ENCODE measurements around the gene RALGPS1. TPM values are rescaled to one million over a fixed set of nuclear protein-coding genes. Genes with fewer than 3 reads are reported as not detected.
"Not testable (repeated sequence)": the region's sequence is repeated elsewhere in the genome, so short reads cannot be mapped to it uniquely, and the experiment has no call there.

Gene RALGPS1
- total RNA-seq, 1 experiment from 2014 or later: 0.42 TPM

DNA sequence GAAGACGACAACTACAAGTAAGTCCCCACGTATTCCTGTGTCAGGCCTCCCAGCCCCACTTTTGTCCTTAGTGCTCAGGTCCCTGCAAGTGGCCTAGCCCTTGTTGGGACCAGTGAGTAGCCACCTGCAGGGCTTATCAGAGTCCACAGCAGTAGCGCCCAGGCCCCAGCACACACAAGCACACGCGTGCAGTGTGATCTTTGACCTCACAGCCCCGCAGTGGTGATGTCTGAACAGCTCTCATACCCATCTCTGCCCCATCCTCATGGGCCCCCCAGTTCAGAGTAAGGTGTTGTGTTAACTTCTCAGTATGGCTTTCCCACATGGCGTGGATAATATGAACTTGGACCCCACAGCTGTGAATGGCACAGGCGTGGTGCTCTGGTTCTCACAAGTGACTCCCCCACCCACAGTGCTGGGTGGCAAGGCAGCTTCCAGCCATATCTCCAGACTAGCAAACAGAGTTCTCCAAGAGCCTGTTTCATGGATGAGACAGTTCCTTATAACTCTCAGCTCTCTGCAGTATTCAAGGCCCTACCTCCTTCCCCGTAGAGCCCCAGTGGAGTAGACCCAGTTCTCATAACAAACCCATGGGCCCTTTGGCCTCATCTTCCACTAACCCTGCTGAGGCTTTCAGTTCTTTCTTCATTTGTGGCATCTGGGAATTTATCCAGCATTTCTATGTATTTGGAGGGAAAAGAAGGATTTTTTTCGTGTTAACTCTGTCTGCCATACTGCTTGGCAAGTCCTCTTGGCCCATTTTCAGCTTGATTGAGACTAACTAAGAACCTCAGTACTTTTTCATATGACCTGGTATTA lies 254.4 kb downstream of the RALGPS1 start:
- no peak for DNase-seq (ENCODE audit: low read depth)

DNA sequence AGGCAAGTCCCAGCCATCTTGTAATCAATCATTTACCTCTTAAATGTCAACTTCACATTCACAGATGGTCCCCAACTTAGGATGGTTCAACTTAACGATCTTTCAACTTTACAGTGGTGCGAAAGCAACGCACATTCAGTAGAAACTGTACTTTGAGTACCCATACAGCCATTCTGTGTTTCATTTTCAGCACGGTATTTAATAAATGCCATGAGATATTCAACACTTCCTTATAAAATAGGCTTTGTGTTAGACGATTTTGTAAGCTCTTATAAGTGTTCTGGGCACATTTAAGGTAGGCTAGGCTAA lies 254.9 kb downstream of the RALGPS1 start:
- DNase-seq (ENCODE audit: low read depth): no peak

DNA sequence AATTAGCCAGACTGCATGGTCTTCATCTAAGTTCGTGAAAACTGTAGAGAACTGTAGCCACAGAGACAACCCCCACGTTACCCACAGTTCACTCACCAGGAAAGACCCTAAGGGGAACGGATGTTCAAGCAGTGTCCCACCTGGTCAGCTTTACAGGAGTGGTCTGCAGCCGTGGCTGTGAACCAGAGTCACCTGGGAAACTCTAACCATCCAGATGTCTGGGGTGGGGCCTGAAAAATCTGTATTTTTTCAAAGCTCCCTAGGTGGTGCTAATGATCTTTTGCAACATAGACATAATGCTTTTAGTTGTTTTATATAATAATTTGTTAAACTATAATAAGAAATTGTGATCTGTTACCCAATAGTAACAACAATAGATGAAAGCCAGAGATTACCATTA lies 255.5 kb downstream of the RALGPS1 start:
- no peak for DNase-seq (ENCODE audit: low read depth)

DNA sequence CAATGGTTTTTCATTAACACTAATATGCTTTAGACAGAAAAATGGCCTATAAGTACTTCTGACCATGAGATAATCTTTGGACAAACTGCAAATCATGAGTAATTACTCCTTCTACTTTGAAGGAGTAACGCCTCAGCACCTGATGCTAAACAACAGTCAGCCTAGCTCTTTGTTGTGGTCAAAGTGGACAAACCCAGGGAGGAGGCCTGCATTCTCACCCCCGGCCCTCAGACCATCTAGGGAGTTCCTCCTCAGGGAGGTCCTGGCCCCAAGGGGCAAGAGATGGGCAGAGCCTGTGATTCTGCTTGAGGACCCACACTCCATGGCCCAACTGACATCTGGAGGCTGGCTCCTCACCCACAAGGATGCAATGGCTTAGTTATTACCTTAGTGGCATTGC lies 256.1 kb downstream of the RALGPS1 start:
- no peak for DNase-seq (ENCODE audit: low read depth)

DNA sequence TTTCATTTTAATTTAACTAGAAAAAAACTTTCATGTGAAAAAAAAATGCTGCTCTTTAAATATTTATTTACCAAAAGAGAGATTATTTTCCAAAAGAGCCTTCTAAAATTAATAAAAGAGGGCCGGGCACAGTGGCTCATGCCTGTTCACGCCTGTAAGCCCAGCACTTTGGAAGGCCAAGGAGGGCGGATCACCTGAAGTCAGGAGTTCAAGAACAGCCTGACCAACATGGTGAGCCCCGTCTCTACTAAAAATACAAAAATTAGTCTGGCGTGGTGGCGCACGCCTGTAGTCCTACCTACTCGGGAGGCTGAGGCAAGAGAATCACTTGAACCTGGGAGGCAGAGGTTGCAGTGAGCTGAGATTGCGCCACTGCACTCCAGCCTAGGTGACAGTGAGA lies 256.8 kb downstream of the RALGPS1 start:
- not testable (repeated sequence) for DNase-seq (ENCODE audit: low read depth)

DNA sequence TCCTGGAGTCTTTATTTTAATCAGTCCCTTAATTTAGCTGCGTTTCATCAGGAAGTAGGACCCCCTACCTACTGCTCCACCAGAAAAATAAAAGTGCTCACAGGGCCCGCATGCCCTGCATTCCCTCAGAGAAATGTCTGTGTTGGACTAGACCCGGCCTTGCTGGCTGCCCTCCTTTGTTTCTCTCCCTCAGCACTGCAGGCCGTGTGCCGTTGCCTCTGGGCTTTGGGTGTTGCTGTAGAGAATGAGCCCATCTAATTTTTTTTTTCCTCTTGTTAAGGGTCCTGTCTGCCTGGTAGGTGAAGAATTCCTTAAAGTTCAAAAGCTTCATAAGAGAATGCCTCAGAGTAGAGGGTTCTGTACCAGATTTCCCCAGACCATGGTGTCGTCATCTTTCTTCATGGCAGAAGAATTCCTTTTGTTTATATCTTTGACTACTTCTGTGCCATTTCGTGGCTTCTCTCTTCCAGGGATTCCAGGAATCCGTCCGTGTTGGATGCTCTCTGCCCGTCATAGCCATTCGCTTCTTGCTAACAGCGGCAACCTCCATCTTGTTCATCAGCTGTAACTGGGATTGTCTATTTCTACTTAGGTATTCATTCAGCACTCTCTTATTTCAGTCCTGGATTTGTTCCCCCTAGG lies 257.6 kb downstream of the RALGPS1 start:
- no peak for DNase-seq (ENCODE audit: low read depth)

DNA sequence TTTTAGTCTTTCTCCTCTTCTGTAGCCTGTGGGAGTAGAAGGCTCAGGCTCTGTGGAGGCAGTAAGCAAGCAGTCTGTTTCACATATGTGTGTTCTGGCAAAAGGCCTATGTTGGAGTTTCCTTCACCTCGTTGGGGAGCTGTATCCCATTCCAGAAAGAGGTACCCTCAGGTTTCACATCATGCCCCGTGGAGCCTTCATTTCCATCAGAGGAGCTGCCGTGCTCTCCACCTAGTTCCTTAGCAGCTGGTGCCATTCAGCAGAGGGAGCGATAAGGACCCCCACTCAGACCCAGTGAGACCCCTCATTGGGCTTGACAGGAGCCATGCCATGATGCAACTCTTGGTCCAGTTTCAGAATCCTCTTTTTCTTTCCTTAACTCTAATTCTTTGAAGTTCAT lies 258.5 kb downstream of the RALGPS1 start:
- DNase-seq (ENCODE audit: low read depth): no peak

DNA sequence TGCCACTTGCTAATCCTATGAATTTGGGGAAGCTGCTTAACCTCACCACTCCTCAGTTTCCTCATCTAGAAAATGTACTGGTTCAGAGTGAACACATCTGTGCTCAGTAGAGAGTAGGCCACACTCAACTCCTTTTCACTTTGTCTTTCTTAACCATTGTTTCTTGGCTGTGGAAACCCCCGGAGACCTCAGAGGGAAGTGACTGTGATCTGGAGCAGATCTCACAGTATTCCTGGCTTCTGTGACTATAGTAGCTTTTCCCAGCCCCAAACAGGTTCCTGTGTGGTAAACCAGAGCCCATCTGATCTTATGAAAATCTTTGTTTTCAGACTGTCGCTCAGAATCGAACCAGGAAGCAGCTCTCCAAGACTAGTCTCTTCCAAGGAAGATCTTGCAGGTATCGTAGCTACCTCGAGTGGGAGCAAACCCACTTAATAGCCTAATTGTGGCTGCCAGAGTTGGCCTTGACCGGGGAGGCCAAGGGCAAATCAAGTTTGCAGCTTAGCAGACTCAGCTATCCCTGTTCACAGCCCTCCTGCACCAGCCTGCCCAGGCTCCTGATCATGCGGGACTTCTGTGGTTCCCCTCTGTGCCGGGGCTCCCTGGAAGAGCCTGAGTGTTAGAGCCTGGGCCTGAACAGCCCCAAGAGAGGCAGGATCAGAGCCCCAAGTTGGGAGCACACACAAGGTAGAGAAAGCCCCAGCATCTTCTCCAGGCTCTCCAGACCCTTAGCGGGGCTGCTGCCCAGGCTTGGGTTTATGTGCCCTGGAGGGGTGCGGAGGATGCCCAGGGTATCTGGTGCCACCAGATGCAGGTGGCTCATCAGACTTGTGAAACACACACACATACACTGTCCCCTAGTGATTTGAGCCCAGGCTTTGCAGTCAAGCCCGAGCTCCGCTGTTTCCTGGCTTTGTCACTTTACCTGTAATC lies 260.1 kb downstream of the RALGPS1 start:
- DNase-seq (ENCODE audit: low read depth): no peak

DNA sequence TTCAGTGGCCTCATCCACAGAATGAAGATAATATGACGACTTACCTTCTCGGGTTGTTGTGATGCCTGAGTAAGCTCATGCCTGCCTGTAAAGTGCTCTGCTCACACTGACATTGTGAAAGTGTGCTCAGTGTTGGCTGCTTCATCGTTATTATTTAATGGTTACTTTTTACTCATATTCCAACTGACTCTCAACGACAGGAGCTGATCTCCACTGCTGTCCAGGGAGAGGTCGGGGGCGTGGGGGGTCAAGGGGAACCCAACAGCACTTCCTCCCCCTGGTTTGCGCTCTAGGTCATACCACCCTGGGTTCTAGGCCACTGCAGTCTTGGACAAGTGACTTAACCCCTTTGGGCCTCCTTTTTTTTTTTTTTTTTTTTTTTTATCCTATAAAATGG lies 260.7 kb downstream of the RALGPS1 start:
- DNase-seq (ENCODE audit: low read depth): no peak

DNA sequence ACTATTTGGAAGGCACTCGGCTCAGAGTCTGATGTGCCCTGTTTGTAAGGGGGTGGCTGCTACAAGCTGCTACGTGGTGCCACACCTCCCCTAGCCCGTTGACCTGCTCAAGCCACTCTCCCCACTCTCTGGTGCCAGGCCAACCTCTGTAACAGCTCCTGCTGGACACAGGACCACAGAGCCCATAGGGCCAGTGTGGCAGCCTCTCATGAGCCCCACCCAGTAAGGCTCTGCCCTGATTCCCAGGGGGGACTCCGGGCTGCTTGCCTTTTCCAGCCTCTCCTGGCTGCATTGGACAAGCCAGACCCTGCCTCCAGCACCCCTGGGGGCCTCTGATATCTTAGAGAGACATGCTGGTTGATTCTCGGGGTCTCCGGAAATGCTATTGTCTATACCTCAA lies 261.2 kb downstream of the RALGPS1 start:
- DNase-seq (ENCODE audit: low read depth): no peak

DNA sequence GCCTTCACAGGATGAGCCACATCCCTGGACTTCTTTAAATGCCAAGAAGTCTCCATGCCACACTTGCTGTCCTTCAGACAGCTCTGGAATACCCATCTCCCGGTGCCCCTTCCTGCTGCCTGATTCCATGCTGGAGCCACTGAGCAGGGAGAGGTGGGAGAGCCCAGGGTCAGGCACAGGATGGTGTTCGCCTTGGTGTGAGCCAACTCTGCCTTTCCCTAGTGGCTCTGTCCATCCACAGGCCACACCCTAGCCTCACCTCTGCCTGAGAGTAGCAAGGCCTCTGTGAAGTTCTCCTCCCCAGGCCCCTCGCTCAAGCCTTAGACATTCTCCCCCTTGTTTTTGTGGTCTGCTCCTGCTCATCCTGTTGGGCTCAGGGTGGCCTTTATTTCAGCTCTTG lies 262.0 kb downstream of the RALGPS1 start:
- no peak for DNase-seq (ENCODE audit: low read depth)

DNA sequence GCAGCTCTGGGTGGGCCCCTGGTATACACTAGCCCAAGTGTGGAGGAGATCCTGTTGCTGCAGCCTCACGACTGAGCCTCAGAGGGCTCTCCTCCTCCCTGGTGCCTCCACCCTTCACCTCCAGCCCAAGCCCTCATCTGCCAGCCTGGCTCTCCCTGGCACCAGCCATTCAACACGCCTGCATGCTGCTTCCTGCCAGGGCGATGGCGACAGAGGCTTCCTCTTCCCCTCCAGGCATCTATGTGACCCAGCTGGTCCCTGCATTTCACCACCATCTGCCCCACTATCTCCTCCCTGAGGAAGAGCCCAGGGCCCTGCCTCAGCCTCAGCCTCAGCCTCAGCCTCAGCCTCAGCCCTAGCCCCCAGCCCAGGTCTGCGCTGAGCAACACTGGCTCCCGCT lies 262.6 kb downstream of the RALGPS1 start:
- DNase-seq (ENCODE audit: low read depth): no peak

DNA sequence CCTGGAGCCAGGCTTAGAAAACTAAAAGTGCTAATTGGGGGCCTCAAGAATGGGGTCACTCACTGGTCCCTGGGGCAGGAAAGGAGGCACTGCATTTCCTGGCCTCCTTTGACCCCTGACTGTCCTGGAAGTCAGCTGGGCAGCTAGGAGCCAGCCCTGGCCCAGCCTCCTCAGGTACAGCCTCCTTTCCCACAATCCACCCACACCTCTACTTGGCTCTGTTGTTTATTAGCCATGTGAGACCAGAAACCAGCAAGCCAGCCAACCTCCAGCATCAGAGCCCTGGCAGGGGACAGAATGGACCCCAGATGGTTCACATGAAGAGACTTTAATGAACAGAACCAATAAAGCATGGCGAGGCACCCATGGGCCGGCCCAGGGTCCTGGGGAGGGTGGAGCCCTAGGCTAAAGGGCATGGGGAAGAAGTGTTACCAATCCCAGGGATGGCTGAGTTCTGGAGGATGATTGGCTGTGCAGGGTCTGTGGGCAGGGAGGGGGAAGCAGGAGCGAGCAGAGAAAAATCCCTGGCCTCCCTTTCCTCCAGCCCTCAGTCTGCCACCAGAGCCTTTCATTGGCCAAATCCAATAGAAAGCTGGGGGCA lies 263.2 kb downstream of the RALGPS1 start:
- no peak for DNase-seq (ENCODE audit: low read depth)

DNA sequence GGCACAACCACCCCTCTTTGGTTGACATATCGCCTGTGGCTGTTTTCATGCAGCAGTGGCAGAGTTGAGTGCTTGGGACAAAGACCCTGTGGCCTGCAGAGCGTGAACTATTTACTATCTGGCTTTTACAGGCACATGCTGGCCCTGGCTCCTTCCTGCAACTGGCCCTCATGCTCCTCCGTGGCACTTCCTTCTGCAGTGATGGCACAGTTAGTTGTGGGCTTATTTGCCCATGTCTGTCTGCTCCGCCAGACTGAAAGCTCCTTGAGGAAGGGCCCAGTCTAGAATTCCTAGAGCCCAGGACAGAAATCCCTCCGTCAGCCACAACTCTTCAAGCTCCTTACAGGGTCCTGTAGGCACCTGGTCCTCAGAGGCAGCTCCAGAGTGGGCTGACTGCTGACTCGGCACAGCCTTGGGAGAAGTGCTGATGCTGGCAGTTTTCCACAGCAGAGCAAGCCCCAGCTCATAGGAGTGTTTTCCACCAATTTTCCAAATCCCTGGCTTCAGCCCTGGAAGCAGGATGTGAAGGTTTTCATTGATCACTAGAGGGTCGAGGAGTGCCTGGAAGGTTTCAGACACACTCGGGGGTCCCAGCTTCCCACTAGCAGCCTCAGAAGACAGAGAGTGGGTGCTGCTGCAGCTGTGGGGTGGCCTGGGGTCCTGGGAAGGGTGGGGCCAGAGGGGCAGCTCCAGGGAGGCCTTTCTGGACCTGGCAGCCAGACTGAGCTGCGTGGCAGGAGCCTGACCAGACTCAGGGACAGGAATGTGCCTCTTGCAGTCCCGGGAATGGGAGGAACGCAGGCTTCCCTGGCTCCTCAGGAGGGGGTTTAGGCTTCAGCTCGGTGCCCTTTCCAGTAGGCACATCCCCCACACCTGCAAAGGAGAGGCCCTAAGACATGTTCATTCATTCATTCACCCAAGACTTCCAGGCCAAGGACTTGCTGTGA lies 264.4 kb downstream of the RALGPS1 start:
- DNase-seq (ENCODE audit: low read depth): no peak

DNA sequence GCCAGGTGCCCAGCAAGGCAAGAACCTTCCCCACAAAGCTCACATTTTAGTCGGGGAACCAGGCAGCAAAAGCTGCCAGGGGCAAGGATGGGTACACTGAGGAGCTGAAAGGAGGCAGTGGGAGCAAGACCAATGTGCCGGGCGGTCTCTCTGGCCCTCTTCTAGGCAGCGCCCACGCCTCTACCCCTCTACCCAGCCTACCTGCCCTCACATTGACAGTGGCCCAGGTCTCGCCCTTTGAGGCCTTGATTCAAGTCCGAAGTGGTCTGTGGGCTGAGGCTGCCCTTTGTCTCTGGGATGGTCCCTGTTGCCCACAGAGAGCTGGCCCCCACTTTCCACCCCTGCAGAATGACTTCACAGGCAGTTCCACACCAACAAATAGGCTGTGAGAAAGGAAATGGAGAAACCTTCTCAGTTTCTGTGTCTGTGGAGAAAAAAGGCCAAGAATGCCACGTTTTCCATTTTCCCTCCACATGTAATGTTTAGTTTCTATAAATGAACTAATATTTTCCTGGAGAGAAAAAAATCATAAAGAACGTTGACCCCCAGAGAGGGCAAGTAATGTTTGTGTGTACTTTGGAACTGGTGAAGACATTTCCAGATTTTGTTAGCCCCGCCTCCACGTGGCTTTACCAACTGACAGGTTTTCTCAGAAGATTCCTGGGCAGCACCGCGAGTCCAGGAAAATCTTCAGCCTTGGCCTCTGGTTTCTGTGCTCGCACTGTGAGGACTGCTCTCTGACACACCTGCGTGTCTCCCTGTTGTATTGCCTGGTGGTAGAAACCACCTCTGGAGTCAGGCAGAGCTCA lies 265.3 kb downstream of the RALGPS1 start:
- DNase-seq (ENCODE audit: low read depth): no peak

DNA sequence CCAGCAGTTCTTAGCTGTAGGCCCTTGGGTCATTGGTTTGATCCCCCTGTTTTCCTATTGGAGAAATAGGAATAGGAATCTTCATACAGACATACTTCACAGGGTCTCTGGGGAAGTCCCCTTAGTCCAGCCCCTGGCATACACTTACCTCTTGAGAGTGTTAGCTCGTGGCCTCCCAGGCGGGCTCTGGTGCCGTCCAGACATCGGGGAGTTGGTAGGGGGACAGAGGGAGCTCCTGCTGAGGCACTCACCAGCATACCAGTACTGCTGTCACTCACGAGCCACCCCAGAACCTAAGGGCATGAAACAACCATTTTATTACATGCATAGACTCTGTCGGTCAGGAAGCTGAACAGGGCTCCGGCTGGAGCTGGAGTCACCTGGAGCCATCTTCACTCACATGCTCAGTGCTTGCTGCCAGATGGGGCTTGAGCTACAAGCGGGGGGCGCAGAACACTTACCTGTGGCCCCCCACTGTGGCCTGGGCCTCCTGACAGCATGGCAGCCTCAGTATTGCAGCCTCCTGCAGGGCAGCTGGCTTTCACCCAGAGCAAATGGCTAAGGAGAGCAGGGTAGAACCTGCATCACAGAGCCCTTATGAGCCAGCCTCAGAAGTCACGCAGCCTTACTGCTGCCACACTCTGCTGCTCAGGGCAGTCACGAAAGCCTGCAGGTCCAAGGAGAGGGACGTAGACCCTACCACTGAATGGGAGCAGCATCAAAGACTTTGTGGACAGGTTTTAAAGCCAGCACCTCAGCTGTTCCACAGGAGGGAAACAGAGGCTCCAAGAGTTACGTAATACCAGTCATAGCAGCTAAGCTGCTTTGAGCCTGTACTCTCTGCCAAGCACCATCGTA lies 266.1 kb downstream of the RALGPS1 start:
- no peak for DNase-seq (ENCODE audit: low read depth)

DNA sequence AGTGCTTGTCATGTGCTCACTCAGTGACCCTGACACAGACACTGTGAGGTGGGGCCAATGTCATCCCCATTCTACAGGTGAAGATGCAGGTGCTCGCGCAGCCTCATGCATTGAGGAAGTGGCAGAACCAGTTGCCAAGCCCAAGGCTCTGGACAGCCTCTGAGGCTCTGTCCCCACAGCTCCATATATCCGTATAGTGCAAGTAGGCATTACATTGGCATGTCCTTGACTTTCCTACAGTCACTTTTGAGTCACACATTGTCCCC lies 266.7 kb downstream of the RALGPS1 start:
- no peak for DNase-seq (ENCODE audit: low read depth)

DNA sequence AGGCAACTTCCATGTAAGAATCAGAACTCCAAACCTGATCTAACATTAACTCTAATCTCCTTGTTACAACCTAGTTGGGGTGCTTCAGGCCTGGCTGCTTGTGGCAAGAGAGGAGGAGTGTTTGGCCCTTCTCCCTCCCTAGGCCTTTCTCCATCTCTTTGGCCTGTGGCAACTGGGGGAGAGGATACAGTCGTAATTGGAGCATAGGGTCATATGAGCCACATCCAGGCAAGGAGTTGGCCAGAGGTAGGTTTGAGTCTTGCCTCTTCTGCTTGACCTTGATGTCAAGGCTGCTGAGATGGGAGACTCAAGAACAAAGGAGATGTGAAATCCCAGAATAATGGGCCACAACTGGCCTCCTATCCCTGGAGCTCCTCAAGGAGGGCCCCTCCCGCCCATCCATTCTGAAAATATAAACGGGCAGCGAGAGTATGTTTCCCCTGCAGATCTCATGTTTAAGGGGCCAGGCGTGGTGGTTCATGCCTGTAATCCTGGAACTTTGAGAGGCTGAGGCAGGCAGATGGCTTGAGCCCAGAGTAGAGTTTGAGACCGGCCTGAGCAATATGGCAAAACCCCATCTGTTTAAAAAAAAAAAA lies 267.1 kb downstream of the RALGPS1 start:
- no peak for DNase-seq (ENCODE audit: low read depth)
